ENCODE results near the gene ZNF66.
"Not testable (repeated sequence)": the region's sequence is repeated elsewhere in the genome, so short reads cannot be mapped to it uniquely, and the experiment has no call there.

Gene ZNF66

GRCh38 chr19:20776083-20777076 is at the start of gene ZNF66:
Gene ZNF66 (plus strand): TSS chr19:20776304. CDS start chr19:20776448, 144 bp downstream.
- peak within 1 kb of the TSS; percentile 79 to 97 (median 94) for H3K27ac Mint-ChIP-seq
- no peak for TF ChIP-seq CTCF (IDR thresholded peaks at IDR 0.05; ENCODE audit: unreplicated experiment in 3 of 3)
- peaks cover 27% of the 10 kb centered on the region for H3K9me3 Mint-ChIP-seq
- H3K4me3 Mint-ChIP-seq: peak within 1 kb of the TSS; percentile 99 to 100 (median 100)
- peaks cover 8% of the 10 kb centered on the region for H3K4me1 Mint-ChIP-seq
- H3K36me3 Mint-ChIP-seq (ENCODE audit: low read depth): peaks cover 41% of the 10 kb centered on the region
- H3K27me3 Mint-ChIP-seq (ENCODE audit: low read depth): no peaks in the 10 kb centered on the region

GRCh38 chr19:20750169-20750568 is 25.9 kb upstream of the ZNF66 start:
- H3K9me3 Mint-ChIP-seq: peaks cover 34% of the 10 kb centered on the region
- not testable (repeated sequence) for H3K4me1 Mint-ChIP-seq; H3K27ac Mint-ChIP-seq; H3K27me3 Mint-ChIP-seq (ENCODE audit: low read depth); H3K36me3 Mint-ChIP-seq (ENCODE audit: low read depth); H3K4me3 Mint-ChIP-seq

GRCh38 chr19:20752291-20752690 is 23.8 kb upstream of the ZNF66 start:
- H3K4me3 Mint-ChIP-seq; H3K27me3 Mint-ChIP-seq (ENCODE audit: low read depth); H3K4me1 Mint-ChIP-seq; H3K36me3 Mint-ChIP-seq (ENCODE audit: low read depth); H3K27ac Mint-ChIP-seq: not testable (repeated sequence)
- peaks cover 30% of the 10 kb centered on the region for H3K9me3 Mint-ChIP-seq

GRCh38 chr19:20769225-20769736 is 6.8 kb upstream of the ZNF66 start:
- not testable (repeated sequence) for H3K36me3 Mint-ChIP-seq (ENCODE audit: low read depth); H3K27ac Mint-ChIP-seq; H3K4me1 Mint-ChIP-seq; H3K27me3 Mint-ChIP-seq (ENCODE audit: low read depth); H3K4me3 Mint-ChIP-seq
- peaks cover 34% of the 10 kb centered on the region for H3K9me3 Mint-ChIP-seq

GRCh38 chr19:20787786-20788185 is 11.7 kb downstream of the ZNF66 start:
- no peaks in the 10 kb centered on the region for H3K27me3 Mint-ChIP-seq (ENCODE audit: low read depth)
- TF ChIP-seq CTCF (IDR thresholded peaks at IDR 0.05; ENCODE audit: unreplicated experiment in 3 of 3): no peak

GRCh38 chr19:20791806-20792205 is 15.7 kb downstream of the ZNF66 start:
- peaks cover 91% of the 10 kb centered on the region for H3K36me3 Mint-ChIP-seq (ENCODE audit: low read depth)
- no peak for TF ChIP-seq CTCF (IDR thresholded peaks at IDR 0.05; ENCODE audit: unreplicated experiment in 3 of 3)
- H3K4me3 Mint-ChIP-seq: no peak overlapping the region
- no peaks in the 10 kb centered on the region for H3K27me3 Mint-ChIP-seq (ENCODE audit: low read depth)
- no peaks in the 10 kb centered on the region for H3K4me1 Mint-ChIP-seq
- peaks cover 44% of the 10 kb centered on the region for H3K9me3 Mint-ChIP-seq
- H3K27ac Mint-ChIP-seq: no peak overlapping the region

More at GRCh38 chr19:20787786-20788185, 11.7 kb downstream of the ZNF66 start:
- peaks cover 56% of the 10 kb centered on the region for H3K9me3 Mint-ChIP-seq
- peaks cover 93% of the 10 kb centered on the region for H3K36me3 Mint-ChIP-seq (ENCODE audit: low read depth)
- no peak overlapping the region for H3K27ac Mint-ChIP-seq
- H3K4me1 Mint-ChIP-seq: no peaks in the 10 kb centered on the region
- H3K4me3 Mint-ChIP-seq: no peak overlapping the region

- not testable (repeated sequence) for H3K27ac Mint-ChIP-seq; H3K4me3 Mint-ChIP-seq; H3K27me3 Mint-ChIP-seq (ENCODE audit: low read depth); H3K4me1 Mint-ChIP-seq
- peaks cover 71% of the 10 kb centered on the region for H3K9me3 Mint-ChIP-seq
- H3K36me3 Mint-ChIP-seq (ENCODE audit: low read depth): peaks cover 83% of the 10 kb centered on the region
Observed at GRCh38 chr19:20806311-20807262, 30.5 kb downstream of the ZNF66 start.

Data from nephron (organoid).